Measurements from ENCODE around the gene NFATC1. TPM values are rescaled to one million over a fixed set of nuclear protein-coding genes. Genes with fewer than 3 reads are reported as not detected.

NFATC1 gene
- total and polyA plus RNA-seq, 2 experiments from 2014 or later: 4.2 to 11.3 TPM

GRCh38 chr18:79447703-79448367 lies 52.1 kb downstream of the NFATC1 start:
- no peaks in the 10 kb centered on the region for H3K27me3 ChIP-seq
- TF ChIP-seq EZH2phosphoT487 (IDR thresholded peaks at IDR 0.05; ENCODE audit: low read depth, severe bottlenecking, unreplicated experiment) (no peak), CTCF (IDR thresholded peaks at IDR 0.05; ENCODE audit: poor library complexity) (no peak)
- H4K20me1 ChIP-seq (ENCODE audit: insufficient read depth, poor library complexity, severe bottlenecking): no peaks in the 10 kb centered on the region
- no peak overlapping the region for H2AFZ ChIP-seq
- no peaks in the 10 kb centered on the region for H3K9me2 ChIP-seq (replicated peaks; ENCODE audit: insufficient read depth)
- peaks cover 3% of the 10 kb centered on the region for H3K4me1 ChIP-seq (ENCODE audit: insufficient read depth)
- H3K4me2 ChIP-seq: no peak overlapping the region
- H3K36me3 ChIP-seq (replicated peaks; ENCODE audit: insufficient read depth, low read depth): no peaks in the 10 kb centered on the region
- no peak overlapping the region for H3K27ac ChIP-seq
- H3K4me3 ChIP-seq: no peak overlapping the region
- DNase-seq (ENCODE audit: low spot score): no peak
- H3K9me3 ChIP-seq (ENCODE audit: low read depth): no peaks in the 10 kb centered on the region
- WGBS (ENCODE audit: low lambda C conversion rate, missing lambda C conversion rate): 80% methylated on average over 27 of the region's 29 CpGs
- H3K79me2 ChIP-seq: no peaks in the 10 kb centered on the region

- no peaks in the 10 kb centered on the region for H3K36me3 ChIP-seq (replicated peaks; ENCODE audit: insufficient read depth, low read depth)
- WGBS (ENCODE audit: low lambda C conversion rate, missing lambda C conversion rate): 96% methylated on average over 25 of the region's 25 CpGs
- TF ChIP-seq EZH2phosphoT487 (IDR thresholded peaks at IDR 0.05; ENCODE audit: low read depth, severe bottlenecking, unreplicated experiment) (no peak), EZH2 (IDR thresholded peaks at IDR 0.05; ENCODE audit: borderline replicate concordance) (no peak), CTCF (IDR thresholded peaks at IDR 0.05; ENCODE audit: poor library complexity) (no peak)
Observed at GRCh38 chr18:79448621-79449020, 52.9 kb downstream of the NFATC1 start.

GRCh38 chr18:79449551-79450288 lies 54.0 kb downstream of the NFATC1 start:
- TF ChIP-seq EZH2 (IDR thresholded peaks at IDR 0.05; ENCODE audit: borderline replicate concordance) (no peak), CTCF (IDR thresholded peaks at IDR 0.05; ENCODE audit: poor library complexity) (no peak), EZH2phosphoT487 (IDR thresholded peaks at IDR 0.05; ENCODE audit: low read depth, severe bottlenecking, unreplicated experiment) (no peak)
- Histone ChIP-seq H3K4me3 (no peak overlapping the region), H3K9me2 (replicated peaks; ENCODE audit: insufficient read depth) (no peaks in the 10 kb centered on the region), H3K9me3 (ENCODE audit: low read depth) (no peaks in the 10 kb centered on the region), H3K27me3 (no peaks in the 10 kb centered on the region), H3K4me2 (no peak overlapping the region), H3K27ac (no peak overlapping the region), H4K20me1 (ENCODE audit: insufficient read depth, poor library complexity, severe bottlenecking) (no peaks in the 10 kb centered on the region), H2AFZ (no peak overlapping the region), H3K4me1 (ENCODE audit: insufficient read depth) (peaks cover 3% of the 10 kb centered on the region), H3K79me2 (no peaks in the 10 kb centered on the region), H3K36me3 (replicated peaks; ENCODE audit: insufficient read depth, low read depth) (no peaks in the 10 kb centered on the region)
- WGBS (ENCODE audit: low lambda C conversion rate, missing lambda C conversion rate): 84% methylated on average over 29 of the region's 35 CpGs
- no peak for DNase-seq (ENCODE audit: low spot score)

More at GRCh38 chr18:79448621-79449020, 52.9 kb downstream of the NFATC1 start:
- no peak overlapping the region for H3K4me3 ChIP-seq
- H3K9me3 ChIP-seq (ENCODE audit: low read depth): no peaks in the 10 kb centered on the region
- H3K79me2 ChIP-seq: no peaks in the 10 kb centered on the region
- H4K20me1 ChIP-seq (ENCODE audit: insufficient read depth, poor library complexity, severe bottlenecking): no peaks in the 10 kb centered on the region
- peaks cover 3% of the 10 kb centered on the region for H3K4me1 ChIP-seq (ENCODE audit: insufficient read depth)
- DNase-seq (ENCODE audit: low spot score): no peak
- no peaks in the 10 kb centered on the region for H3K9me2 ChIP-seq (replicated peaks; ENCODE audit: insufficient read depth)
- H3K27me3 ChIP-seq: no peaks in the 10 kb centered on the region
- no peak overlapping the region for H3K27ac ChIP-seq
- H3K4me2 ChIP-seq: no peak overlapping the region
- H2AFZ ChIP-seq: no peak overlapping the region
